ENCODE results near the gene MFRP.

MFRP gene

DNA sequence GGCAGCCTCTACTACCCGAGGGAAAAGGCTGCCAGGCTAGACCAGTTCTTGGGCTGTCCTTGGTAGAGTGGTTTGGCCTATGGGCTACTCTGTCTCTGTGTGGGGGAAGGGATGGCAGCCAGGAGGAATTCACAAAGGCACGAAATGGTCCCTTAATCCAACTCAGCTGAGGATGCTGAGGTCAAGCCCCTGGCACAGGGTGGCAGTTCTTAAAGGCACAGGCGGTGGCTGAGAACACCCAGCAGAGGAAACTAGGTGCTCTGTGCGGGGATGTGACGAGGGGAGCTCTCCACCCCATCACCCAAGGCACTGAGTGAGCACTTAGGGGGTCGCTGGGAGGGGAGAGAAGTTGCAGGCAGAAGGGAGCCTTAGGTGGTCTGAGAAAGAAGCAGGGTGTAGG, at the start of gene MFRP:
Gene MFRP, minus strand, starts transcription at position 101 of the 400 bp plus-strand sequence. CDS start 192 bp downstream, outside the sequence.
- H3K36me3 ChIP-seq (ENCODE audit: control insufficient read depth in 2 of 2, insufficient read depth in 1 of 2, low read length in 2 of 2): no peaks in the 10 kb centered on the region
- H3K4me1 ChIP-seq (ENCODE audit: control insufficient read depth, insufficient read depth, low read length): no peaks in the 10 kb centered on the region
- TF ChIP-seq ZNF24 (tag by site-specific recombination; IDR thresholded peaks at IDR 0.05): no peak
- no peak for TF ChIP-seq ZNF26 (tag by site-specific recombination; IDR thresholded peaks at IDR 0.05)
- TF ChIP-seq ZNF2 (tag by site-specific recombination; IDR thresholded peaks at IDR 0.05): no peak
- no peak for TF ChIP-seq ZNF529 (tag by site-specific recombination; IDR thresholded peaks at IDR 0.05; ENCODE audit: insufficient replicate concordance)
- no peak for TF ChIP-seq TSHZ1 (tag by site-specific recombination; IDR thresholded peaks at IDR 0.05; ENCODE audit: borderline replicate concordance)
- no peak for TF ChIP-seq ZNF777 (tag by site-specific recombination; IDR thresholded peaks at IDR 0.05; ENCODE audit: borderline replicate concordance)
- no peak for TF ChIP-seq YY1 (tag by site-specific recombination; IDR thresholded peaks at IDR 0.05)
- no peak for TF ChIP-seq ZNF692 (tag by site-specific recombination; IDR thresholded peaks at IDR 0.05)
- TF ChIP-seq SP2 (tag by site-specific recombination; IDR thresholded peaks at IDR 0.05): no peak
- no peak for TF ChIP-seq MZF1 (tag by site-specific recombination; IDR thresholded peaks at IDR 0.05; ENCODE audit: borderline replicate concordance)
- no peak for TF ChIP-seq ZNF48 (tag by site-specific recombination; IDR thresholded peaks at IDR 0.05)
- TF ChIP-seq ZNF624 (tag by site-specific recombination; IDR thresholded peaks at IDR 0.05): no peak
- no peak for TF ChIP-seq SCRT1 (tag by site-specific recombination; IDR thresholded peaks at IDR 0.05; ENCODE audit: borderline replicate concordance)
- CTCF ChIA-PET: interaction anchor here (1.9 to 3.4 kb wide), 2 partner anchors 8 to 14 kb away, joined by 5 to 34 read pairs; partner anchors contain the start of gene C1QTNF5
- no peak within 1 kb of the TSS for H3K27ac ChIP-seq (ENCODE audit: extremely low read depth, low read depth, low read length)
- H3K4me3 ChIP-seq (ENCODE audit: low read depth, low read length): no peak within 1 kb of the TSS
- no peaks in the 10 kb centered on the region for H3K9me3 ChIP-seq (ENCODE audit: control insufficient read depth, insufficient read depth, low read depth, low read length)
- POLR2A ChIA-PET: no interaction called here

- Histone ChIP-seq H3K9me3 (ENCODE audit: control insufficient read depth, insufficient read depth, low read depth, low read length) (no peaks in the 10 kb centered on the region), H3K4me3 (ENCODE audit: low read depth, low read length) (no peak overlapping the region), H3K4me1 (ENCODE audit: control insufficient read depth, insufficient read depth, low read length) (no peaks in the 10 kb centered on the region), H3K27ac (ENCODE audit: extremely low read depth, low read depth, low read length) (no peak overlapping the region), H3K36me3 (ENCODE audit: control insufficient read depth in 2 of 2, insufficient read depth in 1 of 2, low read length in 2 of 2) (no peaks in the 10 kb centered on the region)
- ChIA-PET POLR2A (no interaction called here), CTCF (interaction anchor here (0.6 to 1.7 kb wide), 4 partner anchors 10 to 17 kb away, joined by 3 to 5 read pairs (median 3); partner anchors contain the start of gene USP2)
- no peak for TF ChIP-seq ZNF23 (tag by site-specific recombination; IDR thresholded peaks at IDR 0.05; ENCODE audit: borderline replicate concordance)
- TF ChIP-seq PATZ1 (tag by site-specific recombination; IDR thresholded peaks at IDR 0.05): no peak
- no peak for TF ChIP-seq ZNF785 (tag by site-specific recombination; IDR thresholded peaks at IDR 0.05)
- no peak for TF ChIP-seq GLIS2 (tag by site-specific recombination; IDR thresholded peaks at IDR 0.05)
- no peak for TF ChIP-seq ZNF140 (tag by site-specific recombination; IDR thresholded peaks at IDR 0.05)
- no peak for TF ChIP-seq ZNF544 (tag by site-specific recombination; IDR thresholded peaks at IDR 0.05)
- TF ChIP-seq, protein P1, sequence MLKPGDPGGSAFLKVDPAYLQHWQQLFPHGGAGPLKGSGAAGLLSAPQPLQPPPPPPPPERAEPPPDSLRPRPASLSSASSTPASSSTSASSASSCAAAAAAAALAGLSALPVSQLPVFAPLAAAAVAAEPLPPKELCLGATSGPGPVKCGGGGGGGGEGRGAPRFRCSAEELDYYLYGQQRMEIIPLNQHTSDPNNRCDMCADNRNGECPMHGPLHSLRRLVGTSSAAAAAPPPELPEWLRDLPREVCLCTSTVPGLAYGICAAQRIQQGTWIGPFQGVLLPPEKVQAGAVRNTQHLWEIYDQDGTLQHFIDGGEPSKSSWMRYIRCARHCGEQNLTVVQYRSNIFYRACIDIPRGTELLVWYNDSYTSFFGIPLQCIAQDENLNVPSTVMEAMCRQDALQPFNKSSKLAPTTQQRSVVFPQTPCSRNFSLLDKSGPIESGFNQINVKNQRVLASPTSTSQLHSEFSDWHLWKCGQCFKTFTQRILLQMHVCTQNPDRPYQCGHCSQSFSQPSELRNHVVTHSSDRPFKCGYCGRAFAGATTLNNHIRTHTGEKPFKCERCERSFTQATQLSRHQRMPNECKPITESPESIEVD (tag by site-specific recombination; IDR thresholded peaks at IDR 0.05): no peak
- no peak for TF ChIP-seq ZNF48 (tag by site-specific recombination; IDR thresholded peaks at IDR 0.05)
- no peak for TF ChIP-seq ZNF341 (tag by site-specific recombination; IDR thresholded peaks at IDR 0.05; ENCODE audit: low read depth)
- TF ChIP-seq ZNF513 (tag by site-specific recombination; IDR thresholded peaks at IDR 0.05): no peak
- no peak for TF ChIP-seq SP3 (tag by site-specific recombination; IDR thresholded peaks at IDR 0.05)
These were observed 44.8 kb upstream of the MFRP start for GRCh38 chr11:119391275-119391674.

Measured in HEK293 (cell line).